AG08395 (cell line): ENCODE results near the gene FAM240B.

Source experiments
- DNase-seq: peaks from one replicate; pipeline ENCODE4 v3.0.0; 2012; ENCODE audit warnings: mixed read lengths, low spot score

The FAM240B gene

GRCh38 chr9:38720083-38720745 is at the start of gene FAM240B:
Gene FAM240B, minus strand, starts transcription at chr9:38720133. Its CDS starts 16,134 bp downstream, at chr9:38703999.
- no peak for DNase-seq

GRCh38 chr9:38768351-38768761 is 48.4 kb upstream of the FAM240B start:
- DNase-seq = no peak

GRCh38 chr9:38765101-38765500 is 45.2 kb upstream of the FAM240B start:
- DNase-seq = no peak

- no peak for DNase-seq
These were observed 42.1 kb upstream of the FAM240B start for GRCh38 chr9:38761999-38762398.

GRCh38 chr9:38761339-38761738 is 41.4 kb upstream of the FAM240B start:
- no peak for DNase-seq

- DNase-seq = no peak
These were observed 36.8 kb upstream of the FAM240B start for GRCh38 chr9:38756702-38757101.

GRCh38 chr9:38747941-38748340 is 28.0 kb upstream of the FAM240B start:
- DNase-seq = no peak

GRCh38 chr9:38747067-38747466 is 27.1 kb upstream of the FAM240B start:
- no peak for DNase-seq

- DNase-seq = no peak
These were observed 26.4 kb upstream of the FAM240B start for GRCh38 chr9:38746303-38746702.

GRCh38 chr9:38744484-38744883 is 24.6 kb upstream of the FAM240B start:
- DNase-seq = no peak

- DNase-seq = no peak
These were observed 17.3 kb upstream of the FAM240B start for GRCh38 chr9:38737246-38737645.

GRCh38 chr9:38734831-38735230 is 14.9 kb upstream of the FAM240B start:
- no peak for DNase-seq

GRCh38 chr9:38733503-38733902 is 13.6 kb upstream of the FAM240B start:
- DNase-seq = no peak

- no peak for DNase-seq
These were observed 13.0 kb upstream of the FAM240B start for GRCh38 chr9:38732885-38733284.

- no peak for DNase-seq
These were observed 7.6 kb upstream of the FAM240B start for GRCh38 chr9:38727497-38728001.

GRCh38 chr9:38724754-38725153 is 4.8 kb upstream of the FAM240B start:
- DNase-seq = no peak

- DNase-seq = no peak
These were observed 1.8 kb downstream of the FAM240B start for GRCh38 chr9:38718148-38718547.

GRCh38 chr9:38715684-38716083 is 4.2 kb downstream of the FAM240B start:
- DNase-seq = no peak

GRCh38 chr9:38713426-38713825 is 6.5 kb downstream of the FAM240B start:
- DNase-seq = no peak

GRCh38 chr9:38708759-38709158 is 11.2 kb downstream of the FAM240B start:
- DNase-seq = no peak

GRCh38 chr9:38707885-38708637 is 11.9 kb downstream of the FAM240B start:
- no peak for DNase-seq

- no peak for DNase-seq
These were observed 13.4 kb downstream of the FAM240B start for GRCh38 chr9:38706493-38706892.

GRCh38 chr9:38705917-38706316 is 14.0 kb downstream of the FAM240B start:
- DNase-seq = no peak
